NCI-H146 treated with DMSO at 0.1 percent for 48 hours (cell line): ENCODE measurements around the gene ITPKB.

Experiments used
- DNase-seq: peaks from one replicate; lab custom pipeline; 2025; ENCODE audit not compliant: unreplicated experiment; lab: John Stamatoyannopoulos, UW

The ITPKB gene

DNA sequence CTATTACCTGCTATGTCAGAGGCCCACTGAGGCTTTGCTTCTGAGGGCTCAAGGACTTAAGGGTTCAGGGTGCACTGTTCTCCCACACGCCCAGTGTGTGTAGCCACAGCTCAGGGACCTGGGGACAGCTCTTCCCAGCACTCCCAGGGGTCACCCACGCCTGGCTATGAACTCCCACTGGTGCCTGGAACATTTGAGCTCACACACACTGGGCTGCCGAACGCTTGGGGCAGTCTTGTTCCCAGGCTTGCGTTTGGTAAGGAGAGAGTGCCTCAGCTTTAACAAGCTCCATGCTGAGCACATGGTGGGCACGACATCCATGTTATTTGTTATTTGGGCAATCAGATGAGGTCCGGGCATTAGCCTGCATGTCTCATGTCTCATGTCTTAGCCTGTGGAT lies 153.0 kb downstream of the ITPKB start:
- no peak for DNase-seq

DNA sequence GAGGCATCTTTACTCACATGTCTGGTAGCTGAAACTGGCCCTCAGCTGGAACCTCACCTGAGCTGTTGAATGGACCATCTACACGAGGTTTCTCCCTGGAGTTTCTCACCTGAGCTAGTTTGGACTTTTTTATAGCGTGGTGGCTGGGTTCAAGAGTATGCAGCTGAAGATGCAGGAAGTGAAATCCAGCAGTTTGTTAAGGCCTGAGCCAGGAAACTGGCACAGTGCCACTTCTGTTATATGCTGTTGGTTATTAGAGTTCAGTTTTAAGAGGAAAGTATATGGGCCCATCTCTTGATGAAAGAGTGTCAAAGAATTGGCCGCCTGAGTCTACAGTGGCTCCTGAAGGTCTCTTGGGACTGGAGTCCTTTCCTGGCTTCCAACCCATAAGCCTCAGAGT lies 154.9 kb downstream of the ITPKB start:
- DNase-seq = no peak

DNA sequence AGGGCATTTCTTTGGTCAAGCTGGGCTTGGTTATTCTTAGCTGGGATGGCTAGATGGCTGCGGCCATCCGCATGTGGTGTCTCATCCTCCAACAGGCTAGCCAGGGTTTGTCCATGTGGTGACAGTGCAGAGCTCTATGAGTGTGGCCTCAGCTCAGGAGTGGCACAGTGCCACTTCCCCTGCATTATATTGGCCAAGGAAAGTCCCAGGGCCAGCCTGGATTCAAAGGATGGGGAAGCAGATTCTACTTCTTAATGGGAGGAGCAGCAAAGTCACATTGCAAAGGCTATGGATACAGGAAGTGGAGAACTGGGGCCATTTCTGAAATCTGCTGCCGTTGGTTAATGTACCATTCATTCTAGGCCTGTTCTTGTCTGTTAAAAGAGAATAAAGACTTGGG lies 156.1 kb downstream of the ITPKB start:
- no peak for DNase-seq
